ENCODE measurements around the gene ATP8A2.
A peak's percentile ranks its signal among the peaks of the same experiment; 100 is the strongest.
"Not testable (repeated sequence)": the region's sequence is repeated elsewhere in the genome, so short reads cannot be mapped to it uniquely, and the experiment has no call there.

Gene ATP8A2

DNA sequence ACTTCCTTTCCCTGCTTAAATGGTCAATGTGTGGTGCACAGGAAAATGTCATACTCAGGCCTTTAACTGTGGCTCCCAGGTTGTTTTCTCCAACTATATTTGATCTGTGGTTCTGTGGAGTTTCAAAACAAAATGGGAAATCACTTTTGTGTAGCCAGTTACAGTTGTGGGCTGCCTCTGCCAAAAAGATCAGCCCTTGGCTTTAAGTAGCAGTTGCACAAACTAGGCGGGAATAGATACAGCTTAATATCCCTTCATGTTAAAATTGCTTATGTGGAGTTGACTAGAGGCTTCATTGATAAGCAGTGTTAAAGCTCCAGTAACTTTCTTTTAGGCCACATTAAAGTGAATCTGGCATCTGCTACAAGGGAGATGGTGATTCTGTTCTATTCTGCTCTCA is 395.2 kb downstream of the ATP8A2 start:
- H3K27ac ChIP-seq, result no peak overlapping the region
- TF ChIP-seq, protein P1, sequence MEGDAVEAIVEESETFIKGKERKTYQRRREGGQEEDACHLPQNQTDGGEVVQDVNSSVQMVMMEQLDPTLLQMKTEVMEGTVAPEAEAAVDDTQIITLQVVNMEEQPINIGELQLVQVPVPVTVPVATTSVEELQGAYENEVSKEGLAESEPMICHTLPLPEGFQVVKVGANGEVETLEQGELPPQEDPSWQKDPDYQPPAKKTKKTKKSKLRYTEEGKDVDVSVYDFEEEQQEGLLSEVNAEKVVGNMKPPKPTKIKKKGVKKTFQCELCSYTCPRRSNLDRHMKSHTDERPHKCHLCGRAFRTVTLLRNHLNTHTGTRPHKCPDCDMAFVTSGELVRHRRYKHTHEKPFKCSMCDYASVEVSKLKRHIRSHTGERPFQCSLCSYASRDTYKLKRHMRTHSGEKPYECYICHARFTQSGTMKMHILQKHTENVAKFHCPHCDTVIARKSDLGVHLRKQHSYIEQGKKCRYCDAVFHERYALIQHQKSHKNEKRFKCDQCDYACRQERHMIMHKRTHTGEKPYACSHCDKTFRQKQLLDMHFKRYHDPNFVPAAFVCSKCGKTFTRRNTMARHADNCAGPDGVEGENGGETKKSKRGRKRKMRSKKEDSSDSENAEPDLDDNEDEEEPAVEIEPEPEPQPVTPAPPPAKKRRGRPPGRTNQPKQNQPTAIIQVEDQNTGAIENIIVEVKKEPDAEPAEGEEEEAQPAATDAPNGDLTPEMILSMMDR (conservative IDR thresholded peaks at IDR 0.05), result no peak
- TF ChIP-seq ZFX (IDR thresholded peaks at IDR 0.05), result no peak

DNA sequence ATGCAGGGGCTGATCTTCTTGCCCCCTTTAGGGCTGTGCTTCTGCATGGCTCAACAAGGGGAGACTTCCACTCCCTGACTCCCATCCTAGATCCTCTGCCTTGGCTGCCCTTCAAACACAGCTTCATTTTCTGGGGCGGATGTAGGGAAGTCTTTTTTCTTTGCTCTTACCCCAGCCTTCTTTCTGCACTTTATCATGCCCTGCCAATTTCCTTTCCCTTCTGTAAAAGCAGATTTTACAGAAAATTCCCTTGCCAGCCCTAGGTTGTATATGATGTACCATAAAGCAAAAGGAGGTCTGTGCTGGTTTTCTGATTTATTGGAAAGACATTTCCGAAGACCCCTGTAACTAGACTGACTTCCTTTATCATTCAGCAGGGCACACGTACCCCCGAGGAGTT is 396.6 kb downstream of the ATP8A2 start:
- no peak overlapping the region for H3K27ac ChIP-seq
- no peak for TF ChIP-seq ZFX (IDR thresholded peaks at IDR 0.05)
- TF ChIP-seq, protein P1 (conservative IDR thresholded peaks at IDR 0.05), result no peak

DNA sequence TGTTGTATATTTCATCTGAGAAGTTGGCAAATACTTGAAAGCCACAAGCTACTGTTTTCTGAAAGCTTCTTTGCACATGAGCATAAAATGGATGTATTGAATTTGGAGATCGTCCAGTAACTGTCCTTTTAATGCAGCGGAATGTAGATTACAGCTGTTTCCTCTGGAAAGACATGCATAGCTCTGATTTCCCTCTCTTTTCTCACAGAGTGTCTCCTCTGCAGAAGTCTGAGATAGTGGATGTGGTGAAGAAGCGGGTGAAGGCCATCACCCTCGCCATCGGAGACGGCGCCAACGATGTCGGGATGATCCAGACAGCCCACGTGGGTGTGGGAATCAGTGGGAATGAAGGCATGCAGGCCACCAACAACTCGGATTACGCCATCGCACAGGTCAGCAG is 397.1 kb downstream of the ATP8A2 start:
- TF ChIP-seq, protein P1 (conservative IDR thresholded peaks at IDR 0.05), result no peak
- TF ChIP-seq ZFX (IDR thresholded peaks at IDR 0.05), result no peak
- H3K27ac ChIP-seq, result no peak overlapping the region

DNA sequence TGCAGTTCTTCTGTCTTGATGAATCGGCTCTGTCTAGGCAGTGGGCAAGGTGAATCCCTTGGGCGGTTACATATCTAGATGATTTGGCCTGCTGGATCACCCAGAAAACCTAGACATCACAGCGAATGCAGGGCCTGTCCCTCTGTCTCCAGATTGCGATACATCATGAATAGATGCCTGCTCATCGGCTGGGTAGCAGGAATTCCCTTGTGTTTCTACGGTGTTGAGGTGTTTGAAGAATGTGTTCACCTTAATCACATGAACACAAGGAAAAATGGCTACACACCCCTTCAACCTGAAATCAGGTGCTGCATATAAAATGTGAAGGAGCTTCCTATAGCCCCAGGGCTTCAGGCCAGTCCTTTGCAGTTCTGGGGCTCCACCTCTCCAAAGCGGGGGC is 398.8 kb downstream of the ATP8A2 start:
- no peak overlapping the region for H3K27ac ChIP-seq
- TF ChIP-seq, protein P1 (conservative IDR thresholded peaks at IDR 0.05), result no peak
- TF ChIP-seq ZFX (IDR thresholded peaks at IDR 0.05), result no peak

DNA sequence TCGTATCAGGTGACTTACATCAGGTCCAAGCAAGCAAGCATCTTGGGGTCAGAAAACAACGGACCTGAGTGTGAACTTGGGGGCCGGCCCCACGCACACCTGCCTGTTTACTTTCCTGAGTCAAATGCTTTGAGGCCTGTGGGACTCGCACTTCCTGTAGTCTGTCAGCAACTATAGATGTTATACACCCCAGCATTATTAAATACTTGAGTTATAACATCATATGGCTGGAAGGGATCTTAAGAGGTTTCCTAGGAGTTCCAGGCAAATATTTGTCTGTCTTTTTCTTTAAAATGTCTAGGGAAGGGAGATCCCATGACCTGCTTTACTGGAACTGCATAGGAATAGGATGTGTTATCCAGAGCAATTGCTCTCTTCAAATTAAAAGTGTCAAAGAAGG is 399.4 kb downstream of the ATP8A2 start:
- H3K27ac ChIP-seq, result no peak overlapping the region
- TF ChIP-seq ZFX (IDR thresholded peaks at IDR 0.05), result no peak

DNA sequence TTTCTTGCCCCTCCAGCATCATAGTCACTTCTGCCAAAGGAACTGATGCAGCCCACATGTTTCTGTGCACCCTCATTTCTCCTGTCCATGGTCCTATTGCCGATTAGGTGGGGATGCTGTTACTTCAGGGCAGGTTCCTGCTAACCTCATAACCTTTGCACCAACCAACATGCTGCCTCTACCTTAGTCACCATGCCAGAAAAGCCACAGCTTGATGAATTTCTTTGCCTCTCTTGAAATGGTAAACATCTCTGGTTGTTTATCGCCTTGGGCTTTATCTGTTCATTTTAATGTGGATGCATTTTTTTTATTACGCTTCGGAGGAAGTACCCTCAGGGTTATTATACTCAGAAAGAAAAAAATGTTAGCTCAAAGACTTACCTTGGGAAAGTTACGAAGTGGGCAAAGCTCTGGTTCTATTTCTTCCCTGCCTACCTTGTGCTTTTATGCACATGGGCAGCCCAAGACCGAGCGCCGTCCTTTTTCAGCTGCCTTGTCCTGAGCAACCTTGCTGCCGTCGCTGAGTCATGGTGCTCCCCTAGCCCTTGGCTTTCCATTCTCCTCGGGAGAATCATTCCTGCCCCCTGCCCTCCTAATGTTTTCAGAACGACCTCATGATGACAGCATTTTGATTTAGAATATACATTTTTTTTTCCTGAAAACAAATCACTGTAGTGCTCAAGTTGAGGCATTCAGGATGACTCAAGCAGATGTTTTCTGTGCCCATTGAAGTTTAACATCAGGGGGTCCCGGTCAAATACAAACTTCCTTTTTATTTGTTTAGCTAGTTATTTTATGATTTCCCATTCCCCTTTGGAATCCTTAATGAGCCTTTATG is 400.1 kb downstream of the ATP8A2 start:
- H3K27ac ChIP-seq, result no peak overlapping the region
- 0 out of 2 replicates have a peak, but pooled peaks have one; percentile 8 for TF ChIP-seq ZFX (IDR thresholded peaks at IDR 0.05)
- TF ChIP-seq, protein P1 (conservative IDR thresholded peaks at IDR 0.05), result no peak

DNA sequence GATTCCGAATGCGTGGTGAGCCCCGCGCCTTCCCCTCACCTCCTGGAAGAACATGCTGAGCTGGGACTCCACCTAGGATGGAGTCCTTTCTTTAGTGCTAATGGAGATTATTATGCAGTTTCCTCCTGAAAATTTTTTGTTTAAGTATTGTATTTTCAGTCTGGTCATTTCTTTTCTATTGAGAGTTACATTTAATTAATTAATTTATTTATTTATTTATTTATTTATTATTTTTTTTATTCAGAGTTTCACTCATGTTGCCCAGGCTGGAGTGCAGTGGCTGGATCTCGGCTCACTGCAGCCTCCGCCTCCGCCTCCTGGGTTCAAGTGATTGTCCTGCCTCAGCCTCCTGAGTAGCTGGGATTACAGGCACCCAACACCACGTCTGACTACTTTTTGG is 400.8 kb downstream of the ATP8A2 start:
- H3K27ac ChIP-seq, result not testable (repeated sequence)

DNA sequence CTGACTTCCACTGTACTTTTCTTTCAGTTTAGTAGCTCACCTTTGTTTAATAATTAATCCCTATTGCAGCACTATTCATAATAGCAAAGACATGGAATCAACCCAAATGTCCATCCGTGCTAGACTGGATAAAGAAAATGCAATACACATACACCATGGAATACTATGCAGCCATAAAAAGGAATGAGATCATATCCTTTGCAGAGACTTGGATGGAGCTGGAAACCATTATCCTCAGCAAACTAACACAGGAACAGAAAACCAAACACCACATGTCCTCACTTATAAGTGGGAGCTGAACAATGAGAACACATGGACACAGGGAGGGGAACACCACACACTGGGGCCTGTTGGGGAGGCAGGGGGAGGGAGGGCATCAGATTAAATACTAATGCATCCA is 402.3 kb downstream of the ATP8A2 start:
- H3K27ac ChIP-seq, result not testable (repeated sequence)

DNA sequence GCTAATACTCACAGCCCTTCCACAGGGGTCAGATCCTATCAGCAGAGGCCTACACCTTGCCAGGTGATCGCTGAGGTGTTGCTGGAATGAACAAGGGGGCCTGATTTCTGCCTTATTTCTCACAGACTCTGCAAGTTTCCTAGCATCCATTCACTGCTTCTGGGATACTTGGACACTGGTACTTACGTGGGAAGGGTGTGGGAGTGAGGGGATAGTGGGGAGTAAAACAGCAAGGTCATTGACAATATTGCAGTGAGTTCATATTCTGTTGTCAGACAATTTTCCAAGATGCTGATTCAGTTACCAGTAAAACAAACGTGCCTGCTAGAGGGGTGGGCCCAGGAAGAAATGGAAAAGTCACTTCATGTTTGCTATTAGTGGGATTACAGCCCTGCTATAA is 403.5 kb downstream of the ATP8A2 start:
- no peak for TF ChIP-seq ZFX (IDR thresholded peaks at IDR 0.05)
- TF ChIP-seq, protein P1 (conservative IDR thresholded peaks at IDR 0.05), result no peak
- H3K27ac ChIP-seq, result no peak overlapping the region
